Activated T-cell treated with anti-CD3 and anti-CD28 coated beads for 24 hours (primary cell): ENCODE results near the gene ADD2.
"Not testable (repeated sequence)": the region's sequence is repeated elsewhere in the genome, so short reads cannot be mapped to it uniquely, and the experiment has no call there.

ENCODE experiments used
- DNase-seq: peaks from one replicate; pipeline ENCODE4 v3.0.0-alpha.2; 2020; ENCODE audit warnings: low read depth

ADD2 gene

DNA sequence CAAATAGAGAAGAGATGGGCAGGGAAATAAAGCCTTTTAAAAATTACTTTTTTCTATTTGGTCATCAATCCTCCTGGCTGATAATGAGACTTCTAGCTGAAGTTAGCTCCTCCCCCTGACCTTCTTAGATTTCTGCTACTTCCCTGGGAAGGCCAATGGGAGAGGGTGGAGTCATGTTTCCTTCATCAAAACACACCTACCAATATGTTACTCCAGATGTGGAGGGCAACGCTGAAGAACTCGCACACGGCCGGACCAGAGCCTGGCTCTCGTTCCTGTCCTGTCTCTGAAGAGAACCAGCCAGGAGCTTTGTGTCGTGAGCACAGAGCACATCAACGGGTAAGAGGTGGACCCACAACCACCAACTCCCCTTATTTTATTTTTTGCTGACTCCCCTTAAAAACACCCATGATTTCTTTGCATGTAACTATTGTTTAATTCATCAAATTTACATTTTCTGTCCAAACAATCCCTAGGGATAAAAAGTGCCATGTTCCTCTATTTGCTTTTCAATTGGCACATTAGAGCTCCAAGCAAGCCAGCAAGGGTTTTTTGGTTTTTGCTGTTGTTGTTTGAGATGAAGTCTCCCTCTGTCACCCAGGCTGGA lies 94.9 kb downstream of the ADD2 start:
- no peak for DNase-seq

DNA sequence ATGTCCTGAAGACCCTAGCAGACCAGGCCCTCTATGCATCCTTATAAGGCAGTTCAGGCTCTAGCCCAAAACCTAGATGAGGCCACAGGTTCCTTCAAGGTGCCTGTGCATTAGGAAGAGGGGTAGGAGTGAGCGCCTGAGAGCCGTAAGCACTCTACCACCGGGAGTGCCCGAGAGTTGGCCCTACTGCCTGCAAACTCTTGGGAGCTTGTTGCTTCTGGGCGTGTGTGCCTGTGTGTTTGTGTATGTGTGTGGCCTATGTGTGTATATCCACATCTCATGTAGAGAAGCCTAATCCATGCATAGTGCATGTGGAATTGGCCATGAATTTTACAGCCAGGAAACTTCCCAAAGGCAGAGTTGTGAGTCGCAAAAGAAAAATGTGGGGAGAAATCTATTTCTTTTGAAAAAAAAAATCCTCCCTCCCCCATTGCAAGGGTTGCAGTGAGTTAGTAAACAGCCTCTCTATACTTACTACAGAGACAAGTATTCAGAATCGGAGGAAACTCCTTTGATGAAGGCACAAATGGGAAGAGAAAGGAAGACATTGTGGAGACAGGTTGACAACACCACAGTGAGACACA lies 96.8 kb downstream of the ADD2 start:
- DNase-seq, result no peak

GRCh38 chr2:70670626-70671025 lies 97.4 kb downstream of the ADD2 start:
- DNase-seq, result no peak

- DNase-seq, result no peak
Measured at GRCh38 chr2:70670202-70670601, 97.8 kb downstream of the ADD2 start.

DNA sequence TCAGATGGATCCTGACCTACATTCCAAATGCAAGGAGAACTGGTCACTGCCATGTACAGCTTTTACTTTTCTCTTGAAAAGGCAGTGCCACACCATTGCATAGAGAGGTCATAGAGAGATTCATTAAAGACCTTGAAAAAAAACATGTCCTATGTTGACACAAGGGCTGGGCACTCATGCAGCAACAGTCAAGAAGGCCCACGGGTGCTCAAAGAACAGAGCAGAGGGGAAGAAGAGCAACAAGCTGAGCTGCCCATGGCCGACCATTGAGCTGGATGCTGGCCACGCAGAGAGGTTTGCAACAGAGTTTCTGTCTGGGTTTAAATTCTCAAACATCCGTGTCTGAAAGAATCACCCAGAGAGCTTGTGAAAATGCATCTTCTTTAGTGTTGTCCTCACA lies 99.1 kb downstream of the ADD2 start:
- no peak for DNase-seq

DNA sequence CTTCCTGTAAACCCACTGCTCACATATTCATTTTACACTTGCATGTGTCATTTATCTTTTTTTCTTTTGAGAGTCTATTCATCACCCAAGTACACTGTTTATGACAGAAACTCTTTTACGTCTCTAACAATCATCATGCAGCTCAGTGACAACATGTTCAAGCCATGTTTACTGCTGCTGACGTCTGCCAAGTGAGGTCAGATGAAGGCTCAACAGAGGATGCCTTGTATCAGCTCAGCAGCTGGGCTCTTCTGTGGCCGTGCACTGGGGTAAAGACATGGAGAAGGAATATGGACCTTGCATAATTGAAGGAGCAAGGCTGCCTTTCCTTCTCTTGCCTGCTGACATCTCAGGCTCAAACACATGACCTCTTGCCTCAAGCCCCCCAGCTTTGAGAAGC lies 99.6 kb downstream of the ADD2 start:
- no peak for DNase-seq

DNA sequence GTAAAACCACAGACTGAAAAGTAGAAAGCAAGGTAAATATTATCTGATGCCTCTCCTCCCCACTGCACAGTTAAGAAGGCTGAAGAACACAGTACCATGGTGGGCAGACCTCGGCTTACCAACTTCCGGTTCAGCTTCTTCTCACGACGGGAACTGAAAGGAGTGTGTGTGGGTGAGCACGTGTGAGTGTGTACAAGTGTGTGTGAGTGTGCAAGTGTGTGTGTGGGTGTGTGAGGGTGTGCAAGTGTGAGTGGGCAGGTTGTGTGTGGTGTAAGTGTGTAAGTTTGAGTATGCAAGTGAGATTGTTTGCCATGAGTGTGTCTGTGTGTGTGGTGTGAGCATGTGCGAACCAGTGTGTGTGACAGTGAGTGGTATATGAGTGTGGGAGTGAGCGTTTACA lies 103.5 kb downstream of the ADD2 start:
- DNase-seq, result no peak

GRCh38 chr2:70663411-70663810 lies 104.6 kb downstream of the ADD2 start:
- DNase-seq, result no peak

GRCh38 chr2:70659551-70659950 lies 108.4 kb downstream of the ADD2 start:
- DNase-seq, result no peak

DNA sequence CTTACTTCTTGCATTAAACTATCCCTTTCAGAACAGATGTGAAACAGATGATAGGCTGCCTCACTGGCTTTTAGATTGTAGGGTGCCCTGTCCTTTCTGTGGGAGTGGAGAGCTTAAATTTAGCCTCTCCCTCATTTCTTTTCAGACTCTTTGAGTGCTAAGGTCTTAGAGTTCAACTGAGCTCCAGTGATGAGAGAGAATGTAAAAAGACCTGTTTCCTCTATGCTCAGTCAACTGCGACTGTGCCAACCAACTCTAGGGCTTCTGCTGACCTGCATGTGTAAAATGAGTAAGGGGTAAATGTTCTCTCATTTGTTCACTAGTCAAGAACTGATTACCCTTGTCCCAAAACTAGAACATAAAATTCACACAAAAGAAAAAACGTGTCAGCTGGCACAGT lies 109.5 kb downstream of the ADD2 start:
- DNase-seq, result no peak

GRCh38 chr2:70657246-70657645 lies 110.8 kb downstream of the ADD2 start:
- no peak for DNase-seq

- peak; percentile 9 for DNase-seq
Measured at GRCh38 chr2:70656421-70657010, 111.5 kb downstream of the ADD2 start.

DNA sequence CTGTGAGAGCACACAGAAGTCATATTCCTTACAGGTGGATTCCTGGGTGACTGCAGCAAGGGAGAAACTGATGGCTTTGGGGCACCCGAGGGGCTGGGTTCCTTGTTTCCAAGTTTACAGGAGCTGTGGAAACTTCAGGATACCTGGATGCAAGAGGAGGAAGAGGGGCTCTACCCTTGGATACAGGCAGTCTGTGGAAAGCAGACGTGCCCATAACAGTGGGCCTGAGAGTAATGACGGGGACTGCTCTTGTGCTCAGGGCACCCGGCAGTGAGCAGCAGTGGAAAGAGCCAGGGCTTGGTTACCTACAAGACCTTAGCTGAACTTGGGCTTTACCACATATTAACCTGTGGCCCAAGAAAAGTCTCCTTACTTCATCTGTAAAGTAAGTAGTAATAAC lies 112.2 kb downstream of the ADD2 start:
- DNase-seq, result no peak

DNA sequence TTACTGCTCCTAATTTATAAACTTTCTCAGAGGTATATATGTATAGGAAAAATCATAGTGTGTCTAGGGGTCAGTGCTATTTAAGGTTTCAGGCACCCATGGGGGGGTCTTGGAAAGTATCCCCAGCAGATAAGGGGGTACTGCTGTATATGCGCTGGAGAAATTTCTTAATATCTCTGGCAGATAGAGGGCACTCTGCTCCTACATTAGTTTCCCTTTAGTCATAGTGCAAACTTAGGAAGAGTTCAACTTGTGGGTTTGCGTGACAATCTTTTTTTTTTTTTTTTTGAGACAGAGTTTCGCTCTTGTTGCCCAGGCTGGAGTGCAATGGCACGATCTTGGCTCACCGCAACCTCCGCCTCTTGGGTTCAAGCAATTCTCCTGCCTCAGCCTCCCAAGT lies 112.8 kb downstream of the ADD2 start:
- DNase-seq, result not testable (repeated sequence)

GRCh38 chr2:70651727-70652126 lies 116.3 kb downstream of the ADD2 start:
- DNase-seq, result no peak

DNA sequence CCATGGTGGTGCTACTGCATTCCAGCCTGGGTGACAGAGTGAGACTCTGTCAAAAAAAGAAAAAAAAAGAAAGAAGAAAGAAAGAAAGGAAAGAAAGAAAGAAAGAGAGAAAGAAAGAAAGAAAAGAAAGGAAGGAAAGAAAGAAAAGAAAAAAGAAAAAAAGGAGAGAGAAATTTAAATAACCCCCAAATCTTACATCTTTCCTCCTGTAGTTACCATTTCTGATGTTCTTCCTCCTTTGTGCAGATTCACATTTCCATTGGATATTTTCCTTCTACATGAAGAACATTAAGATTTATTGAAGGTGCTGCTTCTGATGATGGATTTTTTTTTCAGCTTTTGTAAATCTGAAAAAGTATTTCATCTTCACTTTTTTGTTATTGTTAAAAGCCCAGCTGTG lies 117.0 kb downstream of the ADD2 start:
- no peak for DNase-seq

- DNase-seq, result no peak
Measured at GRCh38 chr2:70648961-70649360, 119.0 kb downstream of the ADD2 start.

GRCh38 chr2:70647873-70648481 lies 120.0 kb downstream of the ADD2 start:
- DNase-seq, result peak; percentile 64

DNA sequence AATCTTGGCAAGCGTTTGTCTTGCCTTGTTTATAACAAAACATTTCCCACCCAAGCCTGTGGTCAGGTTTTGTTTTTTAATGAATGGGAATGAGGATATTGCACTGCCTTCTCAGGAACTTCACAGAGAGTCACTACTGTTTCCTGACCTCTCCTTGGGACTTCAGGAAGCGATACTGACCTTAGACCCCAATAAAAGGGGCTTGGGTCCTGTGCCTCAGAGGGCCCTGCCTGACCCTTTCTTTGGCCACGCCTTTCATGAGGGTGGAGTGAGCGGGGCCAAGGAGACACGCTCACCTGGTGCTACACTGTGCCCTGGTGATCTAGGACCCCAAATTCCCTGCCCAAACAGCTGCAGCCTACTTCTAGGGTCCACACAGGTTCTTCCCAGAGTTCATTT lies 121.6 kb downstream of the ADD2 start:
- no peak for DNase-seq

DNA sequence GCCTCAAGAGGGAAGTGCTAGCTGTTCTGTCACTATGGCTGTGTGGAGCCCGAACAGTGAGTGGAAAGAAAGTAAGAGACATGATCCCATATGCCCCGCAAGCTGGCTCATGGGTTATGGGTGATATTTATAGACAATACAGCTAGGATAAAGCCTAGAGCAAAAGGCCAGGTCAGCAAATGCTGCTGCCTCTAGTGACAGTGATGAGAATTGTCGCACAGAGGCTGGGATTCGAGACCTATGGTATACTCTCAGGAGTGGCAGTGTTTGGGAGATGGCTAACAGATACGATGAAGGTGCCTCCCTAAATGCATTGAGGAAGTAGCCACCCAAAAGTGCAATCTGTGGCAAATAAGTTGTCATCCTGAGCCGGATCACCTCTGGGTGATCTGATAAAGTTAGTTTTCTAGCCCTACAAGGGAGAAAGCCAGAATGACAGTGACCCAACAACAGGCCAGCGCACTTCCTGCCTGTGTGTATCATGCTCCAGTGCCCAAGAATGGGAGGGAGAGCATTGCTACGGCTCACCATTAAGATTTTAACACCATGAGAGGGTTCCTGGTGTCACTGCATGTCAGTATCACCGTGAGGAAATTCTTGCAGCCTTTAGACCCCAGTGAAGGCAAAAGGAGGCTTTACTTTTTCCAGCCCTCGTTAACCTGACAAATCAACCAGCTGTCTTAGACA lies 122.1 kb downstream of the ADD2 start:
- DNase-seq, result no peak

GRCh38 chr2:70643715-70644114 lies 124.3 kb downstream of the ADD2 start:
- no peak for DNase-seq

- DNase-seq, result no peak
Measured at GRCh38 chr2:70641263-70641784, 126.7 kb downstream of the ADD2 start.
